NCI-H1694 treated with DMSO at 0.1 percent for 48 hours (cell line): ENCODE data around the gene HIPK1.

ENCODE experiments used
- DNase-seq: peaks from one replicate; lab custom pipeline; 2025; lab: John Stamatoyannopoulos, UW

HIPK1 gene

GRCh38 chr1:113913887-113914664 lies 15.0 kb upstream of the HIPK1 start:
- DNase-seq = no peak

DNA sequence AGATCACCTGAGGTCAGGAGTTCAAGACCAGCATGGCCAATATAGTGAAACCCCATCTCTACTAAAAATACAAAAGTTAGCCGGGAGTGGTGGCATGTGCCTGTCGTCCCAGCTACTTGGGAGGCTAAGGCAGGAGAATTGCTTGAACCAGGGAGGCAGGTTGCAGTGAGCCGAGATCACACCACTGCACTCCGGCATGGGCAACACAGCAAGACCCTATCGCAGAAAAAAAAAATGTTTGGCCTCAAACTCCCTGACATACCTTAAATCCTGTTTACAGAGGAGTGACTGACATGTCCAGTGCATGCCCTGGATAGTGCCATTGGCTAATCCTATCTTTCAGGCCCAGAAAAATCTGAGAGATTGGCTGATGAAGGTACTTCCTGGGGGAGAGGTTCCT lies 12.2 kb upstream of the HIPK1 start:
- DNase-seq = no peak

DNA sequence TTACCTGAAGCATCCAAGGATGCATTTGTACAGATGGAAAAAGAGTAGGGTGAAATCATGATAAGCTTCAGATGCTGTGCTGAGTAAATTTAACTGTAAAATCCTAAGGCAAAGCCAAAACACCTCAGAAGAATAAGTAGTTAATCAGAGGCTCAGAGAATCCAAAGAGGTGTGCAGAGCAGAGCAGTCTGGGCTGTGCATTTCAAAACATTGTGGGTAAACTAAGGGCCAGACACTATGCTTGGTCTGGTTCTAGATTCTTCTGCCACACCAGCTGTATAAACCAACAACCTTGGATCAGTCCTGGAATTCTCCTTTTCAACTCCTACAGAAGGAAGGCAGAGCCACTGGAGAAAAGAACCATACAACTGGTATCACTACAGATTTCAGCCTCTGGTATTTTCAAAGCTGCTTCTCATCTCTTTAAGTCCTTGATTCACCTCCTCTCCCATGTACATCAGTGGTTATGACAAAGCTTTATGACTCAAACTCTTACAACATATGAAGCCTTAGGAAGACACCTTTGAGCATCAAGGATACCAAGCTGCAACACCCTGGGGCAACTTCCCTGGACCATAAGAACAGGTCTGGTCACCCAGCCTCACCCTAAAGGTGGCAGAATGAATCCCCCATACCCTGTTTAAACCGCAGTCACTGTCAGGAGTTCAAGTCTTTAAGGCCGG lies 11.6 kb upstream of the HIPK1 start:
- DNase-seq = no peak

DNA sequence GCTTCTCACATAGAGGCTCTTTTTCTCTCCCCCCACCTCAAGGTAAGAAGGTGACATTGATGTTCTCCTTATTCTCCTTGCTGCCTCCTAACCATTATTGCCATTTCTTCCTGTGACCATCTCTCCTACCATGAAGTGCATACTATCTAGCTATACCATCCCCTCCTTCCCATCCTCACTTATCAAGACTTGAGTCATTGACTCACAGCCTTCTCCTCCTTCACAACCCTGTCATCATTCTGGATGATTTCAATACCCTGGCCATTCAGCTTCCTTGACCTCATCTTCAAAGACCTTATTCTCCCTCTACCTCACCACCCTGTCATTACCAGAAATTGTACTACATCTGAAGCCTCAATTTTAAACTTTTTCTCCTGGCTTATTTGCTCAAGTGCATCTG lies 10.9 kb upstream of the HIPK1 start:
- no peak for DNase-seq

- no peak for DNase-seq
Observed at GRCh38 chr1:113922957-113923356, 6.2 kb upstream of the HIPK1 start.

- DNase-seq = no peak
Observed at GRCh38 chr1:113924473-113924872, 4.7 kb upstream of the HIPK1 start.

DNA sequence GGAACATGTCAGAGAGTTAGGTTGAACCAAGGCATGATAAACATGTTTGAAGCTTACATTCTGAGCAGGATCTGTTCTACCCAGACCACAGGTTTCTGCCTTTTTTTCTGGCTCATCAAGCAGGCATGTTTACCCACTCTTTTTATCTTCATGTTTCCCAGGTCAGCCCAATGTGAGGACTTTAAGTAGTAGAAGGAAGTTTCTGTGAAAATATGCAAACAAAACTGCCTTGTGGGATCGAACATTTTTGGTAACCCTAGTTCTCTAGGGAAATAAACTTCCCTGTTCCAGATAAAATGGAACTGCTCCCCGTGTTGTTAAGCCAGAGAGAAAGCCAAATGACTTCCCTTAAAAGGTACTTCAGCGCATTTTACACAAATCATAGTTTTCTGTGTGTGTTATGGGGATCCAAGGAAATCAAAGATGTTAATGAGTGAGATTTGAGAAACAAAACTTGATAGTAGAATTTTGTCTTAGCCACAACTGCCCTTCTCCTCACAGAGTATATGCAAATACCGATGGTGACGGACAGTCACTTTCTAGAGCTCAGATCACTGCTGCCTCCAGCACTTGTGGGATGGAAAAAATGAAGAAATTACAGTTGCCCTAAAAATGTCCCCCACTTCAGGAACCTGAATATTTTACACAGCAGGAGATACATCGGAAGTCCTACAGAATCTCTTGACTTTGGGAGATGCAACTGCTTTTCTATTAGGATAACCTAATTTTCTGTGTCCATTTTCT lies 765 bp upstream of the HIPK1 start:
- DNase-seq = no peak

- no peak for DNase-seq
Observed at GRCh38 chr1:113929750-113930498, 800 bp downstream of the HIPK1 start.

DNA sequence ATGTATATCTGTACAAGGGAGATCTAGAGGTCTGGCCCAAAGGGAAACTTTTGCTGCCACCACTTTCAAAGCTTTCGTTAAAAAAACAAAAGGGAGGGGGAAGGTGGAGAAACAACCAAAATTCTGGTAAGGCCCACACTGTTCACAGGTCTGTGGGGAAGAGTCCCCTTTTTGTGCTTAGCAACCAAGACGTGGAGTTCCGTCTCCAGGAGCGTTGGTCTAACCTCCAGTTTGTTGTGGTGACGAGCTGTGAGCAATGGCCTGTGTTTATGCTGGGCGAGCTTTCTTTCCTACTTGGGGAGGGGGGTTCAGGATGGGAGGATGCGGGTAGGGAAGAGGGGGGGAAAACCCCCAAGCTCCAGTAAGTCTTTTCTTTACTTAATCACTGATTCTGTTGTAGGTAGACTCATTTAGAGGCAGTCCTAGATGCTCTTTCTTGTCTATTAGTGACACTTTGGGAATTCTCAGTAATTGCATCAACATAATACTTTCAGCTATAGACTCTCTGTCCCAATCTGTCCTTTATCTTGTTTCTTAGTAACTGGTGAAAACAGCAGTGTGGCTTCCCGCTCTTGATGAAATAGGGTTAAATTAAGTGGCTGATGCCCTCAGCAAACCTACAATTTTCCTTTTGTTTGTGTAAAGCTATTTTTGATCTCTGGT lies 1.5 kb downstream of the HIPK1 start:
- no peak for DNase-seq

- DNase-seq = no peak
Observed at GRCh38 chr1:113931451-113931851, 2.3 kb downstream of the HIPK1 start.

- DNase-seq = no peak
Observed at GRCh38 chr1:113934006-113934405, 4.9 kb downstream of the HIPK1 start.

DNA sequence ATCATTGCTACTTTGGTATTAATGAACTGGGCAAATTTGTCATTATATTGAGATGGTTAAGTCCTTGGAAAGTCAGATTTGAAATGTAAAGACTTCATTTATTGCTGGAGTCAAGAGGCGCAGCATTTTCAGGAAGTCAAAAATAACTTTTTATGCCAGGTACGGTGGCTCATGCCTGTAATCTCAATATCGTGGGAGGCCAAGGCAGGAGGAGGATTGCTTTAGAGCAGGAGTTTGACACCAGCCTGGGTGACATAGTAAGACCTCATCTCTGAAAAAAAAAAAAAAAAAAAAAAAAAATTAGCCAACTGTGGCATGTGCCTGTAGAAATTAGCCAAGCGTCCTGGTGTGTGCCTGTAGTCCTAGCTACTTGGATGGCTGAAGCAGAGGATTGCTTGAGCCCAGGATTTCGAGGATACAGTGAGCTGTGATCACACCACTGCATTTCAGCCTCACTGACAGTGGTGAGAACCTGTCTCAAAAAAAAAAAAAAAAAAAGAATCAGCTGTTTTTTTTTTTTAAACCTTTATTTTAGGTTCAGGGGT lies 5.5 kb downstream of the HIPK1 start:
- no peak for DNase-seq

DNA sequence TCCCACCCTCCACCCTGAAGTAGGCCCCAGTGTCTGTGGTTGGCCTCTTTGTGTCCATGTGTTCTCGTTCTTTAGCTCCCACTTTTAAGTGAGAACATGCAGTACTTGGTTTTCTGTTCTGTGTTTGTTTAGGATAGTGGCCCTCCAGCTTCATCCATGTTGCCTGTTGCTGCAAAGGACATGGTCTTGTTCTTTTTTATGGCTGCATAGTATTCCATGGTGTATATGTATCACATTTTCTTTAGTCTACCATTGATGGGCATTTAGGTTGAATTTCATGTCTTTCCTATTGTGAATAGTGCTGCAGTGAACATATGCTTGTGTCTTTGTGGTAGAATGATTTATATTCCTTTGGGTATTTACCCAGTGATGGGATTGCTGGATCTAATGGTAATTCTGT lies 6.1 kb downstream of the HIPK1 start:
- no peak for DNase-seq

DNA sequence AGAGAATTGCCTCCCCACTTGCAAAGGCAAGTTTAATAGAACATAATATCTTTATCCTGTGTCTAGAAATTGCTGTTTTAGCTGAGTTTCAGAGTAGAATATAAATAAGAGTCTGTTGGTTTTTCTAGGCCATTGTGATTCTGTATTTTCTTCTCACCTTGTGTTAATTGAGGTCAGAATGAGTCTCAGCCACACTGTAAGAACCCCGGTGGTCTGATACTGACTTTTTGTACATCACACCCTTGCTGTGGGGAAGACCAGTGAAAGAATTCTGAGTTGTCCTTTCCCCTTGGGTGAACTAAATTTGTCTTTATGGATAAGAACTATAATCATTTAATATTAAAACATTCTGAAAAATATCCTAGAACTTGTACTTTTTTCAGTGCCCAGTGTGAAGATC lies 6.8 kb downstream of the HIPK1 start:
- DNase-seq = no peak

- no peak for DNase-seq
Observed at GRCh38 chr1:113937146-113937545, 8.0 kb downstream of the HIPK1 start.

- DNase-seq = no peak
Observed at GRCh38 chr1:113938192-113938591, 9.1 kb downstream of the HIPK1 start.

GRCh38 chr1:113940365-113941244 lies 11.5 kb downstream of the HIPK1 start:
- DNase-seq = no peak

DNA sequence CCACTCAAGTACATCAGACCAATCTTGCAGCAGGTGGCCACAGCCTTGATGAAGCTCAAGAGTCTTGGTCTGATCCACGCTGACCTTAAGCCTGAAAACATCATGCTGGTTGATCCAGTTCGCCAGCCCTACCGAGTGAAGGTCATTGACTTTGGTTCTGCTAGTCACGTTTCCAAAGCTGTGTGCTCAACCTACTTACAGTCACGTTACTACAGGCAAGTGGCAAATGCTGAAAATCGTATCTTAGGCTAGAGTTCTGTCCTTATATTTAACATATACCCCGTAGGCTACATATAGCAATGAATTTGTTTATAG lies 12.1 kb downstream of the HIPK1 start:
- DNase-seq = no peak

GRCh38 chr1:113942527-113942926 lies 13.4 kb downstream of the HIPK1 start:
- no peak for DNase-seq

DNA sequence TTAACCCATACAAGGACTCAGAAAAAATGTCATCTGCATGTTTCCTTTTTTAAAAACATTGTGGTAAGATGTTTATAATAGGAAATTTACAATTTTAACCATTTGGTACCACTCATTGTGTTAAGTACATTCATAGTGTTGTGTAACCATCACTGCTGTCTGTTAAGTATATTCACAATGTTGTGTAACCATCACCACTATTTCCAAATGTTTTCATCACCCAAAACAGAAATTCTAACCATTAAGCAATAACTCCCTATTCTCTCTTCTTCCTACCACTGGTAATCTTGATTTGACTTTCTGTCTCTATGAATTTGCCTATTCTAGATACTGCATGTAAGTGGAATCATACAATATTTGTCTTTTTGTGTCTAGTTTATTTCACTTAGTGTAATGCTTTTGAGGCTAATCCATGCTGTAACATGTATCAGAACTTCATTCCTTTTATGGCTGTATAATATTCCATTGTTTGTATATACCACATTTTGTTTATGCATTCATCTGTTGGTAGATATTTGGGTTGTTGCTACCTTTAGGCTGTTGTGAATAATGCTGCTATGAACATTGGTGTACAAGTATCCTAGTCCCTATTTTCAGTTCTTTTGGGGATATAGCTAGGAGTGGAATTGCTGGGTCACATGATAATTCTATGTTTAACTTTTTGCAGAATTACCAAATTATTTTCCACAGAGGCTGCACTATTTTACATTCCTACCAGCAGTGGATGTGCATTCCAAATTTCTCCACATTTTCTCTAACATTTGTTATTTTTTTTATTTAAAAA lies 14.1 kb downstream of the HIPK1 start:
- no peak for DNase-seq
